Smooth muscle cell (in vitro differentiated cells): Measurements from ENCODE around the gene DCLRE1B. TPM values are rescaled to one million over a fixed set of nuclear protein-coding genes. Genes with fewer than 3 reads are reported as not detected.

Experiments used
- DNase-seq: peaks from one replicate; lab custom pipeline; 2025; ENCODE audit not compliant: unreplicated experiment; lab: John Stamatoyannopoulos, UW
- H2AFZ ChIP-seq: fragments of 200-600 bp; sonication (generic); 2 replicates; pipeline ENCODE4 v1.6.0; 2016; ENCODE audit warnings: antibody characterized with exemption, low read depth, mild to moderate bottlenecking
- H3F3A ChIP-seq: fragments of 200-600 bp; sonication (generic); 2 replicates; pipeline ENCODE4 v1.6.0; 2017; ENCODE audit warnings: antibody characterized with exemption, low read depth
- H3K27ac ChIP-seq: fragments of 200-600 bp; sonication (generic); 2 replicates; pipeline ENCODE4 v1.5.1; 2016; ENCODE audit warnings: low read depth, mild to moderate bottlenecking
- H3K27me3 ChIP-seq: fragments of 200-600 bp; sonication (generic); 2 replicates; pipeline ENCODE4 v1.6.1; 2016; ENCODE audit warnings: low read depth, mild to moderate bottlenecking
- H3K36me3 ChIP-seq: fragments of 200-600 bp; sonication (generic); 2 replicates; pipeline ENCODE4 v1.5.1; 2016; ENCODE audit warnings: low read depth
- H3K4me1 ChIP-seq: fragments of 200-600 bp; sonication (generic); 2 replicates; pipeline ENCODE4 v1.5.1; 2016; ENCODE audit warnings: low read depth
- H3K4me2 ChIP-seq: fragments of 200-600 bp; sonication (generic); 2 replicates; pipeline ENCODE4 v1.6.0; 2016; ENCODE audit warnings: mild to moderate bottlenecking
- H3K4me3 ChIP-seq: fragments of 200-600 bp; sonication (generic); 2 replicates; pipeline ENCODE4 v1.5.1; 2016; ENCODE audit warnings: mild to moderate bottlenecking
- H3K79me2 ChIP-seq: fragments of 200-600 bp; sonication (generic); 2 replicates; pipeline ENCODE4 v1.6.0; 2016; ENCODE audit warnings: low read depth, mild to moderate bottlenecking
- H3K9ac ChIP-seq: fragments of 200-600 bp; sonication (generic); 2 replicates; pipeline ENCODE4 v1.6.0; 2016; ENCODE audit warnings: low read depth
- H3K9me3 ChIP-seq: fragments of 200-600 bp; sonication (generic); replicated peaks from 2 replicates; pipeline ENCODE4 v1.5.1; 2016; ENCODE audit warnings: low read depth
- H4K20me1 ChIP-seq: fragments of 200-600 bp; sonication (generic); 2 replicates; pipeline ENCODE4 v1.6.0; 2016; ENCODE audit warnings: low read depth
- CTCF ChIP-seq: fragments of 200-600 bp; sonication (generic); IDR thresholded peaks from 2 replicates; pipeline ENCODE4 v1.5.1; 2017; ENCODE audit warnings: borderline replicate concordance, mild to moderate bottlenecking, antibody characterized with exemption; ENCODE audit not compliant: insufficient read depth, poor library complexity, severe bottlenecking
- WGBS: methylation state at CpG from one replicate; pipeline ENCODE4 v1.1.7; 2016; ENCODE audit warnings: low lambda C conversion rate; 5-methylcytosine and 5-hydroxymethylcytosine counted together
- polyA plus RNA-seq: library from polyadenylated mRNA; unstranded; fragments of >200 nt; fragmentation: Nextera tagmentation; extraction: Ambion mirVana; gene quantifications from 2 replicates; pipeline ENCODE4 v1.2.1, GENCODE V29; 2016
- total RNA-seq: library from RNA; depleted of rRNA; stranded (reverse); fragments of >200 nt; gene quantifications from 2 replicates; pipeline ENCODE4 v1.2.3, GENCODE V29; 2014

DCLRE1B gene
- total and polyA plus RNA-seq, 2 experiments from 2014 or later: 5.9 to 11.0 TPM

GRCh38 chr1:113887402-113888175 lies 17.5 kb upstream of the DCLRE1B start, which contains the start of gene BCL2L15:
BCL2L15 (minus strand) TSS chr1:113887581; CDS start chr1:113887375, 206 bp downstream.
- H4K20me1 ChIP-seq: no peaks in the 10 kb centered on the region
- no peak within 1 kb of the TSS for H3K4me2 ChIP-seq
- H3K79me2 ChIP-seq: no peaks in the 10 kb centered on the region
- H3K9me3 ChIP-seq: no peaks in the 10 kb centered on the region
- DNase-seq: no peak
- H3K9ac ChIP-seq: no peak within 1 kb of the TSS
- no peak within 1 kb of the TSS for H2AFZ ChIP-seq
- H3K4me3 ChIP-seq: no peak within 1 kb of the TSS
- TF ChIP-seq CTCF: no peak
- WGBS: 91% methylated on average over 6 of the region's 6 CpGs
- H3K27ac ChIP-seq: no peak within 1 kb of the TSS
- H3K36me3 ChIP-seq: no peaks in the 10 kb centered on the region
- H3K27me3 ChIP-seq: no peaks in the 10 kb centered on the region
- no peaks in the 10 kb centered on the region for H3K4me1 ChIP-seq
- H3F3A ChIP-seq: no peaks in the 10 kb centered on the region

GRCh38 chr1:113890816-113891215 lies 14.3 kb upstream of the DCLRE1B start:
- no peak for TF ChIP-seq CTCF
- 61% methylated on average over 2 of the region's 2 CpGs for WGBS
- H3K4me1 ChIP-seq: no peaks in the 10 kb centered on the region
- no peak overlapping the region for H2AFZ ChIP-seq
- no peaks in the 10 kb centered on the region for H3K36me3 ChIP-seq
- DNase-seq: no peak
- no peak overlapping the region for H3K4me3 ChIP-seq
- no peaks in the 10 kb centered on the region for H3F3A ChIP-seq
- no peak overlapping the region for H3K4me2 ChIP-seq
- no peaks in the 10 kb centered on the region for H3K79me2 ChIP-seq
- no peak overlapping the region for H3K27ac ChIP-seq
- no peak overlapping the region for H3K9ac ChIP-seq
- H3K27me3 ChIP-seq: no peaks in the 10 kb centered on the region
- H4K20me1 ChIP-seq: no peaks in the 10 kb centered on the region
- H3K9me3 ChIP-seq: no peaks in the 10 kb centered on the region

GRCh38 chr1:113891631-113892220 lies 13.4 kb upstream of the DCLRE1B start:
- Histone ChIP-seq H3K27ac (no peak overlapping the region), H3K4me1 (no peaks in the 10 kb centered on the region), H3K79me2 (no peaks in the 10 kb centered on the region), H3K9ac (no peak overlapping the region), H3K36me3 (no peaks in the 10 kb centered on the region), H2AFZ (no peak overlapping the region), H3K4me2 (no peak overlapping the region), H4K20me1 (no peaks in the 10 kb centered on the region), H3F3A (no peaks in the 10 kb centered on the region), H3K9me3 (no peaks in the 10 kb centered on the region), H3K4me3 (no peak overlapping the region), H3K27me3 (no peaks in the 10 kb centered on the region)
- no peak for DNase-seq
- TF ChIP-seq CTCF: no peak
- 89% methylated on average over 10 of the region's 11 CpGs for WGBS
